CD4-positive, alpha-beta T cell treated with Interleukin-2 at 100 ng/mL for 4 hours (primary cell): ENCODE data around the gene CACNG7.
A peak's percentile ranks its signal among the peaks of the same experiment; 100 is the strongest.
"Not testable (repeated sequence)": the region's sequence is repeated elsewhere in the genome, so short reads cannot be mapped to it uniquely, and the experiment has no call there.

ENCODE experiments used
- DNase-seq: peaks from one replicate; pipeline ENCODE4 v3.0.0-alpha.2; 2020; ENCODE audit warnings: low spot score

CACNG7 gene, protein sequence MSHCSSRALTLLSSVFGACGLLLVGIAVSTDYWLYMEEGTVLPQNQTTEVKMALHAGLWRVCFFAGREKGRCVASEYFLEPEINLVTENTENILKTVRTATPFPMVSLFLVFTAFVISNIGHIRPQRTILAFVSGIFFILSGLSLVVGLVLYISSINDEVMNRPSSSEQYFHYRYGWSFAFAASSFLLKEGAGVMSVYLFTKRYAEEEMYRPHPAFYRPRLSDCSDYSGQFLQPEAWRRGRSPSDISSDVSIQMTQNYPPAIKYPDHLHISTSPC

GRCh38 chr19:53908935-53909415 lies at the start of gene CACNG7:
CACNG7 (plus strand) TSS chr19:53909278; CDS start chr19:53912832, 3,554 bp downstream.
- no peak for DNase-seq

- DNase-seq = no peak
Measured at GRCh38 chr19:53864308-53864836, 44.7 kb upstream of the CACNG7 start.

GRCh38 chr19:53865523-53865917 lies 43.6 kb upstream of the CACNG7 start:
- DNase-seq = peak; percentile 53

- DNase-seq = peak; percentile 83
Measured at GRCh38 chr19:53865918-53866864, 42.9 kb upstream of the CACNG7 start.

- no peak for DNase-seq
Measured at GRCh38 chr19:53866865-53867224, 42.2 kb upstream of the CACNG7 start.

- DNase-seq = peak; percentile 100
Measured at GRCh38 chr19:53867225-53868090, 41.6 kb upstream of the CACNG7 start, which contains the start of gene MYADM. MYADM (plus strand) TSS chr19:53867883; CDS start chr19:53873530, 5,647 bp downstream.

- peak; percentile 55 for DNase-seq
Measured at GRCh38 chr19:53868091-53868891, 40.8 kb upstream of the CACNG7 start.

- DNase-seq = peak; percentile 92
Measured at GRCh38 chr19:53868892-53869804, 39.9 kb upstream of the CACNG7 start.

DNA sequence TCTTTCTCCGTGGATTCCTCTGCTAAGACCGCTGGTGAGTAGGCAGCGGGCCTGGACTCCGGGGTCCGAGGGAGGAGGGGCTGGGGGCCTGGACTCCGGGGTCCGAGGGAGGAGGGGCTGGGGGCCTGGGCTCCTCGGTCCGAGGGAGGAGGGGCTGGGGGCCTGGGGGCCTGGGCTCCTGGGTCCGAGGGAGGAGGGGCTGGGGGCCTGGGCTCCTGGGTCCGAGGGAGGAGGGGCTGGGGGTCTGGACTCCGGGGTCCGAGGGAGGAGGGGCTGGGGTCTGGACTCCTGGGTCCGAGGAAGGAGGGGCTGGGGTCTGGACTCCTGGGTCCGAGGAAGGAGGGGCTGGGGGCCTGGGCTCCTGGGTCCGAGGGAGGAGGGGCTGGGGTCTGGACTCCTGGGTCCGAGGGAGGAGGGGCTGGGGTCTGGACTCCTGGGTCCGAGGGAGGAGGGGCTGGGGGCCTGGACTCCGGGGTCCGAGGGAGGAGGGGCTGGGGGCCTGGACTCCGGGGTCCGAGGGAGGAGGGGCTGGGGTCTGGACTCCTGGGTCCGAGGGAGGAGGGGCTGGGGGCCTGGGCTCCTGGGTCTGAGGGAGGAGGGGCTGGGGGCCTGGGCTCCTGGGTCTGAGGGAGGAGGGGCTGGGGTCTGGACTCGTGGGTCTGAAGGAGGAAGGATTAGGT lies 39.1 kb upstream of the CACNG7 start:
- DNase-seq = not testable (repeated sequence)

DNA sequence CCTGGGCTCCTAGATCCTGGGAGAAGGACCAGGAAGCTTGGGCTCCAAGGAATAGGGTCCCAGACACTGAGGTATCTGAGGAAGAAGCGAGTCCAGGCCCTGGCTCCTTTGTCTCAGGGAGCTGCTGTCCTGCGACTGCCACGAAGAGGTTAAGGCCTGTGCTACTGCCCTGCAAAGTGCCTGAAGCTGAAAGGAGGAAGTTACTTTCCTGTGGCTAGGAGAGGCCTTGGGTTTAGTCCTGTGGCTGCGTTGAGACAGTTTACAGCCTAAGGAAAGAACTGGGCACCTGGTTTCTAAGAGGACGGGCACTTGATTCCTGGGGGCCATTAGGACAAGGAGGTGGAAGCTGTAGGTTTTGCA lies 38.6 kb upstream of the CACNG7 start:
- DNase-seq = peak; percentile 19

GRCh38 chr19:53871454-53871853 lies 37.6 kb upstream of the CACNG7 start:
- peak; percentile 14 for DNase-seq

- no peak for DNase-seq
Measured at GRCh38 chr19:53872762-53873161, 36.3 kb upstream of the CACNG7 start.

GRCh38 chr19:53873773-53874605 lies 35.1 kb upstream of the CACNG7 start:
- DNase-seq = no peak

DNA sequence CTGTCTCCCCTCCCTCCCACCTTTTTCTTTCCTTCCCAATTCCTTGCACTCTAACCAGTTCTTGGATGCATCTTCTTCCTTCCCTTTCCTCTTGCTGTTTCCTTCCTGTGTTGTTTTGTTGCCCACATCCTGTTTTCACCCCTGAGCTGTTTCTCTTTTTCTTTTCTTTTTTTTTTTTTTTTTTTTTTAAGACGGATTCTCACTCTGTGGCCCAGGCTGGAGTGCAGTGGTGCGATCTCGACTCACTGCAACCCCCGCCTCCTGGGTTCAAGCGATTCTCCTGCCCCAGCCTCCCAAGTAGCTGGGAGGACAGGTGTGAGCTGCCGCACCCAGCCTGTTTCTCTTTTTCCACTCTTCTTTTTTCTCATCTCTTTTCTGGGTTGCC lies 34.5 kb upstream of the CACNG7 start:
- peak; percentile 7 for DNase-seq

DNA sequence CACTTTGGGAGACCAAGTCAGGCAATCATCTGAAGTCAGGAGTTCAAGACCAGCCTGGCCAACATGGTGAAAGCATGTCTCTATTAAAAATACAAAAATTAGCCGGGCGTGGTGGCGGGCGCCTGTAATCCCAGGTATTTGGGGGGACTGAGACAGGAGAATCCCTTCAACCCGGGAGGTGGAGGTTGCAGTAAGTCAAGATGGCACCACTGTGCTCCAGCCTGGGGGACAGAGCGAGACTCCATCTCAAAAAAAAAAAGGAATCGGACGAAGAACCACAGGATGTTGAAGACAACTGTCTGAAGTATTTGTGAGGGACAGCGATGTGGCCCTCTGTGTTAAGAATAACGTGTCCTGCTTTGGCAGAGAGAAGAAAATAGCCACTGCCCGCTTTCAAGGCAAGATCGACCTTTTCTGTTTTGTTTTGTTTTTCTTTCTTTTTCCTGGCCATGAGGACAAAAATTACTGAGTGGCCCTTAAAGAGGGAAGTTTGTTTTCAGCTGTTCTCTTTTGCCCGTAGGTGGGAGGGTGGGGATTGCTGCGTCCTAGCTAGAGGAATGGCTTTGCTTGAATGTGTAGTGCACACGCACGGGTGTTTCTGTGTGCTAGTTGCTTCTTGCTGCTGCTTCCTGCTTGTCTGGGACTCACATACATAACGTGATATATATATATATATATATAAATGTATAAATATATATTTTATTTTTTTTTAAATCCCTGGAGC lies 33.3 kb upstream of the CACNG7 start:
- no peak for DNase-seq

GRCh38 chr19:53876651-53877224 lies 32.3 kb upstream of the CACNG7 start:
- no peak for DNase-seq

DNA sequence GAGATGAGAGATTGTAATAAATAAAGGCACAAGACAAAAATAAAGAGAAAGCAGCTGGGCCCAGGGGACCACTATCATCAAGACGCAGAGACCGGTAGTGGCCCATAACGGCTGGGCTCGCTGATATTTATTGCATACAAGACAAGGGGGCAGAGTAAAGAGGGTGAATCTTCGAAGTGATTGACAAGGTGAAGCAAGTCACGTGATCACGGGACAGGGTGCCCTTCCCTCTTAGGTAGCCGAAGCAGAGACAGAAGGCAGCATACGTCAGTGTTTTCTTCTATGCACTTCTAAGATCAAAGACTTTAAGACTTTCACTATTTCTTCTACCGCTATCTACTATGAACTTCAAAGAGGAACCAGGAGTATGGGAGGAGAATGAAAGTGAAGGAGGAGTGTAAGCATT lies 31.7 kb upstream of the CACNG7 start:
- peak; percentile 65 for DNase-seq
